GM18499 (cell line): Measurements from ENCODE around the gene MORN5.
A peak's percentile ranks its signal among the peaks of the same experiment; 100 is the strongest.
"Not testable (repeated sequence)": the region's sequence is repeated elsewhere in the genome, so short reads cannot be mapped to it uniquely, and the experiment has no call there.

Experiments
- ATAC-seq: cut with Tn5 transposase; IDR thresholded peaks from one replicate; pipeline ENCODE4 v1.9.1; 2021; ENCODE audit warnings: moderate number of reproducible peaks; ENCODE audit not compliant: insufficient read depth, unreplicated experiment

The MORN5 gene

GRCh38 chr9:122159026-122159924 lies at the start of gene MORN5, which contains the start of gene NDUFA8:
TSS of gene MORN5 (plus strand) at chr9:122159908. CDS start at chr9:122159973, 65 bp downstream.
TSS of gene NDUFA8 (minus strand) at chr9:122159779. CDS start at chr9:122159677, 102 bp downstream.
- ATAC-seq, result peak; percentile 82

- ATAC-seq, result no peak
Observed at GRCh38 chr9:122110100-122110833, 49.4 kb upstream of the MORN5 start.

- ATAC-seq, result no peak
Observed at GRCh38 chr9:122111413-122112085, 48.2 kb upstream of the MORN5 start.

- ATAC-seq, result no peak
Observed at GRCh38 chr9:122112238-122112637, 47.5 kb upstream of the MORN5 start.

GRCh38 chr9:122113574-122113973 lies 46.1 kb upstream of the MORN5 start:
- ATAC-seq, result no peak

- ATAC-seq, result no peak
Observed at GRCh38 chr9:122115176-122116035, 44.3 kb upstream of the MORN5 start.

GRCh38 chr9:122116040-122116439 lies 43.7 kb upstream of the MORN5 start:
- ATAC-seq, result no peak

GRCh38 chr9:122116448-122117173 lies 43.1 kb upstream of the MORN5 start:
- no peak for ATAC-seq

GRCh38 chr9:122117241-122117640 lies 42.5 kb upstream of the MORN5 start:
- ATAC-seq, result not testable (repeated sequence)

GRCh38 chr9:122118343-122119165 lies 41.2 kb upstream of the MORN5 start:
- no peak for ATAC-seq

- no peak for ATAC-seq
Observed at GRCh38 chr9:122119166-122119521, 40.6 kb upstream of the MORN5 start.

- ATAC-seq, result no peak
Observed at GRCh38 chr9:122119721-122120120, 40.0 kb upstream of the MORN5 start.

- no peak for ATAC-seq
Observed at GRCh38 chr9:122120316-122121071, 39.2 kb upstream of the MORN5 start.

GRCh38 chr9:122121391-122121790 lies 38.3 kb upstream of the MORN5 start:
- no peak for ATAC-seq

- no peak for ATAC-seq
Observed at GRCh38 chr9:122121931-122122330, 37.8 kb upstream of the MORN5 start.

- ATAC-seq, result no peak
Observed at GRCh38 chr9:122122468-122122867, 37.2 kb upstream of the MORN5 start.

GRCh38 chr9:122122903-122123632 lies 36.6 kb upstream of the MORN5 start:
- no peak for ATAC-seq
